NCI-H2196 (cell line): Measurements from ENCODE around the gene SRSF9.

ENCODE experiments used
- DNase-seq: peaks from one replicate; lab custom pipeline; 2025; ENCODE audit not compliant: unreplicated experiment; lab: John Stamatoyannopoulos, UW

The SRSF9 gene

GRCh38 chr12:120483621-120484020 is 14.1 kb upstream of the SRSF9 start:
- DNase-seq, result no peak

DNA sequence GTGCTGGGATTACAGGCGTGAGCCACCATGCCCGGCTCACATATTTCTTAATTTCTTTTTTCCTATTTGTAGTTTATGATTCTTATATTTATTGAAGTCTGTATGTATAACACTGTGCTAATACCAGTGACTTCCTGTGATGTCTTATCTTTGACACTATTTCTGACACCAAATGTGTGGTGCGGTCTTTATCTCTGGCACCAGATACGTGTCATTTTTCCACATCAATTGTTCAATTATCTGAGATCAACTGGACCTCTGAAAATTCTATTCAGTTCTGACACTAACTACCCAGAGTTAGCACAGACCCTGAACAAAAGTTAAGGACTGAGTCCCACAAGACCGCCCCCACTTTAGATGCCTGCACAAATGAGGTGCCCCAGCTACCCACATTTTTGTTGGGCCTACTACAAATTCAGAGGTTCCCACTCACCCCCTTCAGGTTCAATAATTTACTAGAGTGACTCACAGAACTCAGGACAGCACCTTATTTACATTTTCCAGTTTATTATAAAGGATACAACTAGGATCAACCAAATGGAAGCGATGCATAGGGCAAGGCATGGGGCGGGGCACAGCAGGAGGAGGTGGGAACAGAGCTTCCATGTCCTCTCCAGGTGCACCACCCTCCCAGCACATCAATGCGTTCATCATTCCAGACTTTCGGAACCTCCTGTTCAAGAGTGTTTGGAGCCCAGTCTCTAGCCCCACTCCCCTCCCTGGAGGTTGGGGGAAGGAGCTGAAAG is 11.6 kb upstream of the SRSF9 start:
- DNase-seq, result no peak

DNA sequence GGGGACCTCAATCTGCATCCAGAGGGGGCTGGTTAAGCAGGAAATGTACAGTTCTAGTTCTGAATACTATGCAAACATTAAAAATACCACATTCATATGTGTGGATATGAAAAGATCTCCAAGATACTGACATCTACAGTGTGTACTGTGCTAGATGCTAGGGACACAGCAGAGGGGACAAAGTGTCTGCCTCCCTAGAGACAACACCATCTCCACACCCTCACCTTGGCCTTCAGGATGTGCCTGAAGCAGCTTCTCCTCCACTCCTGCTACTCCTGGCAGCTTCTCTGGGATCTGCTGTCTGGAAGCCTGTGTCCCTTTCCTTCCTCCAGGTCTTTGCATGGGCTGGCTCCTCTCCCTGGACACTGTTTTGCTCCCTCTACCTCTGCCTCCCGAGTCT is 10.7 kb upstream of the SRSF9 start:
- DNase-seq, result no peak

GRCh38 chr12:120479458-120479857 is 9.9 kb upstream of the SRSF9 start:
- DNase-seq, result no peak

DNA sequence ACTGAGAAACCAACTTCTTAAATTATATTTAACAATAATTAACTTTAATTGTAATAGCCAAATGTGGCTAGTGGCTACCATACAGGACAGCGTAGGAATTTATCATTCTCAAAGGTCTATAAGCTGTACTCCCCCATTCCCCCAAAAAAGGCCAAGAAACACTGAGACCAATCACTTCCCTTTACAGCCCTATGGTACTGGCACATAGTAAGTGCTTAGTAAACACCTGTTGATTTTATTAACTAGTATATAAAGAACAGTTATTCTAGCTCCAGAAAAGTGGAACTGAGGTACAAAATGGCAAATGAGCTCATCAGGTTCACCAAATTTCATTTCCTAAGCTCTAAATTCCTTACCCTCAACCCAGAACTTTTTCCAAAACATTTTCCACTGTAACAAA is 6.1 kb upstream of the SRSF9 start:
- DNase-seq, result no peak

DNA sequence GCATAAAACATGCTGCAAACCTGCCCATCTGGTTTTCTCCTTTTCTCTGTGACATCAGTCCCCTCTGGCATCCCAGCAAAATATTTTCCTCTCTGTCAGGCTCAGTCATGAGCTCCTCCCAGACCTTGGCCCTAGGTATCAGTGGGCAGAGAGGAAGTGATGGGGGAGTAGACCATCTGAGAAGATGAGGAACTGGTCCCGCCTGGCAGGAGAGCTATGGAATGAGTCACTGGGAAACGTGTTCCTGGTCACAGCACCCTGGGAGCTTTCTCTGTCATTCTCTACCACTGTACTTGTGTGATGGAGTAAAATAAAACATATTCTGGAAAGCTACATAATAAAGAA is 5.0 kb upstream of the SRSF9 start:
- DNase-seq, result peak; percentile 23

- DNase-seq, result no peak
Observed at GRCh38 chr12:120473807-120474615, 4.5 kb upstream of the SRSF9 start.

DNA sequence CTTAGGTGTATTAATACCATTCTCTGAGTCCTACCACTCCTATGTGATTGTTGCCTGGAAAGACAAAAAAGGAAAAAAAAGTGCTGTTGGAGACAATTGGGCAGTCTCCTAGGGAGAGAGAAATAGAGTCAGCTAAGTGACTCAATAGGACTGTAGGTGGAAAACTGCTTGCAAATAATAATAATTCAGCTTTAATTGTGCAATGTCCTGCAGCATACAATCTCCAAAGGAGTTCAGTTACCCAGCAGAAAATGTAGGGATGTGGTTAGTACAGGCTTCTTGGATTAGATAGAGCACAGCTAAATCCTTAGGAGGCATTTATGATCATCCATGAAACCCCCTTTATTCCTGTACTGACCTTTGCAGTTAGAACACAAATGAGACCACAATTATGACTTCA is 3.0 kb upstream of the SRSF9 start:
- no peak for DNase-seq

DNA sequence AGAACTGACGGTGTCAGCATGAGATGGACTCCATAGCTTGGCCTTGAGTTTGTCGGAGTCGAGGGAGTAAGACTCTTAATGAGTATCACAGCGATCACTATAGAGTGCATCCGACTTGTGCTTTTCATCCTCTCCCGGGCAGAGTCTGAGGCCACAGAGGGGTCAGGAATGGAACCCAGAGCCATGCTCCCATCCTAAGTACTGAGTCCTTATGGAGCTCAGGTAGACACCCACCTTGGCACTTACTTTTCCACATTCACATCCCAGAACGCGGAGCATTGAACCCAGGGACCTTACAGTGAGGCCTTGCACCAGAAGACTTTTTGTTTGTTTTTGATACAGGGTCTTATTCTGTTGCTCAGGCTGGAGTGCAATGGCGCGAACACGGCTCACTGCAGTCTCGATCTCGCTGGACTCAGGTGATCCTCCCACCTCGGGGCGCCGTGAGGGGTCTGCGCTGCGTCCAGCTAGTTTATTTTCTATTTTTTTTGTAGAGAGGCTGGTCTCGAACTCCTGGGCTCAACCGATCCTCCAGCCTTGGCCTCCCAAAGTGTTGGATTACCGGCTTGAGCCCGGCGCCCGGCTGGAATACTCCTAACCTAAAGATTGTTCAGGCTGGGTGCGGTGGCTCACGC is 719 bp upstream of the SRSF9 start:
- DNase-seq, result no peak

GRCh38 chr12:120468821-120469449 is 613 bp downstream of the SRSF9 start:
- DNase-seq, result no peak

DNA sequence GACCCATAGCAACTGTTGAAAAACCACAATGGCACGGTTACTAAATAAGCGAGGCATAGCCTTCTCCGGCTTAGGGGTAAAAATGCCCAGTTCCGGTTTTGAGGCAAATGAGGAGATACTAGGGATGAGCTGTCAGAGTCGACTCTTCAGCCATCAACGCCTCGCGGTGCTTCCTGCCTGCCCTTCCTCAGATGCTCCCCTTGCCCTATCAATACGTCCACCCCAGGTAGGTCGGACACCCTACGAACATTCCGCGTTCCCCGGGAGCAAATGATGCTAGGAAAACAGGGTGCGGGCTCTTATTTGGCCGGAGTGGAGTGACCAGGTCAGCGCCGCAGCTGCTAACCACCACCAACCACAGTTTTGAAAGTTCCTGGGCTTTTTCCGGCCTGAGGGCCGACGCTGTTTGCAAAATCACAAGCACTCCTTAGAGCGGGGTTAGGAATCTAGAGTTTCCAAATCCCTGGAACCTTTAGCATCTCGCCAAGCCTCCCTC is 1.2 kb downstream of the SRSF9 start:
- peak; percentile 24 for DNase-seq

DNA sequence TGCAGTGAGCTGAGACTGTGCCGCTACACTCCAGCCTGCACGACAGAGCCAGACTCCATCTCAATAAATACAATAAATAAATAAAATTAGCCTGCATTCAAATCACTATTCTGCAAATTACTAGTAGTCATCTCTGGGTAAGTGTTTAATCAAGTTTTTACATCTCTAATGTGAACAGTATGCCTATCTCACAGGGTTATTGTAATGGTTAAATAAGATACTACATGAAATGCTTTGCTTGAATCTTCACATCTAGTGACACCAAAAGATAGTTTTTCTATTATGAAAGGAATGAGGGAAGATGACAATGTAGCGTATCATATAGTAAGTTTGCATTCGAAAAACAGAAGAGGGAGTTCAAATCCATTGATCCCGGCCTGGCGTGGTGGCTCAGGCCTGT is 2.1 kb downstream of the SRSF9 start:
- DNase-seq, result no peak

DNA sequence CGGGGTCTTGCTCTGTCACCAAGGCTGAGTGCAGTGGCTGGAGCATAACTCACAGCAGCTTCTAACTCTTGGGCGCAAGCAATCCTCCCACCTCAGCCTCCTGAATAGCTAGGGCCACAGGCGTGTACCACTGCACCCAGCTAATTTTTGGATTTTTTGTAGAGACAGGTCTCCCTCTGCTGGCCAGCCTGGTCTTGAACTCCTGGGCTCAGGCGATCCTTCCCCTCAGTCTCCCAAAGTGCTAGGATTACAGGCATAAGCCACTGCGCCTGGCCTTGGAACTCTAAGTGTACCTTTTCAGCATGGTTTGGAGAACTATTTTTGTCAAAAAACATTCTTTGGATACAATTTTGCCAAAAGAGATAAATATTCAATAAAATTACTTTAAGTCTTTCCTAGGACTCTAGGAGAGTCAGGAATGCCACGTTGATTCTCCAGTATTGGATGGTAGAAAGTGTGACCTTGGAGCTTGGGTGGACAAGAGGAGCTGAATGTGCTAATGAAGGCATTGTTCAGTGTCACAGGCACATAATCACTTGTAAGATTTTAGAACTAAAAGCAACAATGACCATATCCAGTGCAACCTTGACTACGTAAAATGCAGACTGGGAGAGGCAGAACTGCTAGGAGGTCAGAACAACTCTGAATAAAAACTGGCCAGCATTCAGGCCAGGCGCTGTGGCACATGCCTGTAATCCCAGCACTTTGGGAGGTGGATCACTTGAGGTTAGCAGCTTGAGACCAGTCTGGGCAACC is 2.8 kb downstream of the SRSF9 start:
- peak; percentile 55 for DNase-seq

- no peak for DNase-seq
Observed at GRCh38 chr12:120465756-120466155, 3.8 kb downstream of the SRSF9 start.

GRCh38 chr12:120463712-120464111 is 5.8 kb downstream of the SRSF9 start:
- DNase-seq, result no peak

- no peak for DNase-seq
Observed at GRCh38 chr12:120462099-120462640, 7.4 kb downstream of the SRSF9 start.

- DNase-seq, result no peak
Observed at GRCh38 chr12:120460157-120460556, 9.4 kb downstream of the SRSF9 start.

- no peak for DNase-seq
Observed at GRCh38 chr12:120457133-120457532, 12.4 kb downstream of the SRSF9 start.

- DNase-seq, result no peak
Observed at GRCh38 chr12:120455302-120455701, 14.2 kb downstream of the SRSF9 start.

- peak; percentile 16 for DNase-seq
Observed at GRCh38 chr12:120453977-120454376, 15.6 kb downstream of the SRSF9 start.
